Hematopoietic multipotent progenitor cell treated with erythropoietin and hydrocortisone succinate and interleukin-3 and kit ligand, for 4 days (in vitro differentiated cells): ENCODE measurements around the gene KIF13A.
"Not testable (repeated sequence)": the region's sequence is repeated elsewhere in the genome, so short reads cannot be mapped to it uniquely, and the experiment has no call there.

Source experiments
- DNase-seq: peaks from one replicate; pipeline ENCODE4 v3.0.0-alpha.2; 2015

KIF13A gene

DNA sequence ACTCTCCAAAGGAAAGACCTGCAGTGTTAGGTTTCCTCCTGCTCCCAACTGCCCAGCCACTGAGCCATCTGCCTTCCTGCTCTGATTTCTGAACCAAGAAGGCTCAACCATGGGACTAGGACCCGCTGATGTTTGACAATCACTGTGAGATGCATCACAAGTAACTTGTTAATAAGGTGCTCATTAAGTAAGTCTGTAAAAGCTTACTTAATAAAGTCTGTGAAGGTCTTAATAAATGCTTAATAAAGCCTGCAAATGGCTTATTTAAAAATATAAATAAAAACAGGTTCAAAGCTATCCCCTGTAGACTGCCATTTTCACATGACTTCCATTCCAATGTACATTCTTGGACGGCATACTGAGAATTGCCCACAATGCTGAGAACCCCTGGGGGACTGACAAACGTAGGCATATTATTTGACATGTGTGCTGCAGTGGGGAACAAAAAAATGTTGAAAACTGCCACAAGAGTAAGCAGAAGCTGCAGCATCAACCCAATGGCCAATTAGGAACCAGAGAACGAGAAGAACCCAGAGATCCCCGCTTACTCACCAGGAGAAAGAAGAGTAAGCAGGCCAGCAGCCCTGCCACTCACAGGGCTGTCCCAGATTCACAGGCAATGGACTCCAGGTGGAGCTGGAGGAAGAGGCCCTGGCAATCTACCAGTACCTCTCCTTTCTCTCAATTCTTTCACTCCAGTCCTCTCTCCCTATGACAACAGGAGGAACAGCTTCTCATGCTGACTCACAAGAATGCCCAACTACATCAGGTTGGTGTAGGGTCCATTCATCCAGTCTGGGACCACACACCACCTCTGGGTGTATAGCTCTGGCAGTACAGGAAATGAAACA, 19.5 kb downstream of the KIF13A start:
- no peak for DNase-seq

GRCh38 chr6:17966451-17966850, 21.0 kb downstream of the KIF13A start:
- DNase-seq = no peak

DNA sequence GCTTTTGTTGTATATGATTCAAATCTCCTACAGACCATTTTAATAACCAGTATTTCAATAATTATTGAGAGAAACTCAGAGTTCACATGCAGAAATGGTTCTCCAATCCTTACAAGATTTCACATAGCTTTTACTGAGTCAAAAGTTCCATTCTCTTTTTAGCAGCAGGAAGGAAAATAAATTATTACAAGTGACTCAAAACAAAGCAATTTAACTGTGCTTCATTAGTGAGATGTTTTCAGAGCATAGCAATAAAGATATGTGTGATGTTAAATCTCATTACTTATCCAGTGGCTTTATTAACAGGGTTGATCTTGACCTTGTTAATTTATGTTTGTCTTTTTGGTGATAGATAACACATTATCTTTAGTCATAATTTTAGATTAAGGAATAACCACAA, 22.0 kb downstream of the KIF13A start:
- DNase-seq = no peak

DNA sequence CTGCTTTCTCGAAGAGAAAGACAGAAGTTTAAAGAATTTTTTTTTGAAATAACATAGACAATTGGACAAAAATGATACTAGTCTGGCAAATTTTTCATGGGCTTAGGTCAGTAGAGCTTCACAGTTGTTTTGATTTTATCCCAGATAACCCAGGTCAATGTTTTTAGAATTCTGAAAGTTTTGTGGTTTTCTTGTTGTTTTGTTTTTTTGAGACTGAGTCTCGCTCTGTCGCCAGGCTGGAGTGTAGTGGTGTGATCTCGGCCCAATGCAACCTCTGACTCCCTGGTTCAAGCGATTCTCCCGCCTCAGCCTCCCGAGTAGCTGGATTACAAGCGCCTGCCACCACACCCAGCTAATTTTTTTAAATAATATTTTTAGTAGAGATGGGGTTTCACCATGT, 22.8 kb downstream of the KIF13A start:
- DNase-seq = no peak

GRCh38 chr6:17962436-17963031, 24.9 kb downstream of the KIF13A start:
- DNase-seq = peak; percentile 98

GRCh38 chr6:17959302-17959701, 28.1 kb downstream of the KIF13A start:
- no peak for DNase-seq

DNA sequence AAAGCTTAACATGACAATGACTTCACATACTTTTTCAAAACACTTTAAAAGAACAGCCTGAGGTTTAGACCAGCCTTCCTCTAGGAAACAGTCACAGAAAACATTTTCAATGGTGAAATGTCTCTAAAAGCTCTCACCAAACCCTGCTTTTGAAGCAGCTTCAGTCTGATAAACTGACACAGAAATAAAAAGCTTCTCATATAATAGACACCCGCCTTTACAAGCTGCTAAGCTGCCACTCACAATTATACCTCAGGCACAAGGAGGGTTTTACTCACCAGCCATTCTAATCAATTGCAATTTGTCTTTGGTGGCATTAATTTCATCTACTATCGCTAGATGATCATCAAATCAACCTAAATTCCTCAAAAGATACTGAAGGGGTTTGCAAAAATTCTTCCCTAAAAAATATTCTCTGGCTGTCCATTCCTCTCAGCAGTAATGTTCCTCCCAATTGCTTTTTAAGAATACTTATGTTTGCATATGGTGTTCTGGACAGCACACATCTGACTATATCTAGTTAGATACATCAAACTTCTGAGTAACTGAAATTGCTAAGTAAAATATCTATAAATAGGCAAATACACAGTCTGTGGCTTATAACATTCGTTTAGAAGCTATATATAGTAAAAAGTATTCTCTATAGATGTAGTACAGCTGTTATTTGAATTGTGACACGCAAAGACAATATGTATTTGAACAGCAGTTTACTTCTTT, 29.4 kb downstream of the KIF13A start:
- no peak for DNase-seq

- peak; percentile 73 for DNase-seq
Measured at GRCh38 chr6:17957498-17957897, 29.9 kb downstream of the KIF13A start.

GRCh38 chr6:17957086-17957485, 30.3 kb downstream of the KIF13A start:
- no peak for DNase-seq

DNA sequence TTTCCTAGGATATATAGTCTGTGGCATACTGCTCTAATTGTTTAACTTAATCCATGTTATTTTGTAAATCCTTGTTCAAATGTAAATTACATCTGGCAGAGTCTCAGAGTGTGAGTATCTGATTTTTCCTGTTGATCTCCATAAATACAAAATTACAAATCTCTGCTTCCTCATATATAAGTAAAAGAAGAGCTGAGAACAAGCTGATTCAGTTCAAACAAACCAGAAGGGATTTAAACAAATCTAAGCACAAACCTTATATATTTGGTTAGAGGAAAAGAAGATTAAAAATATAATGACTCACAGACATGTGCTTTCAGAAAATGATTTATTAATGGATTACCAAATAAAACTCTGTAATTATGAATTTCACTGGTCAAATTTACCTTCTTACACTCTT, 37.3 kb downstream of the KIF13A start:
- DNase-seq = no peak

DNA sequence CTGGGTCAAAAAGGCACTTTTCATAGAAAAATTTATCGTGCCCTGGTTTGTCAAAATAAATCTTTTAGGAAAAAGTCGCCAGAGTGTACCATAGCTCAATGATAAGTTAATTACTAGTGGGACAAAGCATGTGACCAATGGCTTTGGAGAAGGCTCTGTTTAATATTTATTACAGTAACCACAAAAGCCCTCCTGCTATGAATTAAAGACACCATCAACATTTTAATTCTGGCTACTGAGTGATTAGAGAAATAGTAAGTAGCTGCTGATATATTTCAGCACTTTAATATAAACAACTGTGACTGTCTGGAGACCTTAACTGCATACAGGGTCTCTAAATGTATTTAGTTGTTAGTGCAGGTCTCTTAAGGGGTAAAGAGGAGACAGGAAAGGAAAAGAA, 38.3 kb downstream of the KIF13A start:
- DNase-seq = no peak

DNA sequence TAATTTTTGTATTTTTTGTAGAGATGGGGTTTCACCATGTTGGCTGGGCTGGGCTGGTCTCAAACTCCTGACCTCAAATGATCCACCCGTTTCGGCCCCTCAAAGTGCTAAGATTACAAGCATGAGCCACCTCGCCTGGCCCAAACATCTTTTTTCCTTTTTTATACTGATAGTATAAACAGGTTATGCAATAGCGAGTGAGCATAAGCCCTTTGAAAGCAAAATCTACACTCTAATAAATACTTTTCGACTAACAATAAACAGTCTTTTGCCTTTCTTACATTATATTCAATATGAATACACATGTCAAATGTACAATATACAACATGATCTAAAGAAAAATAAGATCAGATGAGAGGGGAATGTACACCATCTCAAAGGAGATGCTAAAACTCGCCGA, 38.7 kb downstream of the KIF13A start:
- DNase-seq = no peak

DNA sequence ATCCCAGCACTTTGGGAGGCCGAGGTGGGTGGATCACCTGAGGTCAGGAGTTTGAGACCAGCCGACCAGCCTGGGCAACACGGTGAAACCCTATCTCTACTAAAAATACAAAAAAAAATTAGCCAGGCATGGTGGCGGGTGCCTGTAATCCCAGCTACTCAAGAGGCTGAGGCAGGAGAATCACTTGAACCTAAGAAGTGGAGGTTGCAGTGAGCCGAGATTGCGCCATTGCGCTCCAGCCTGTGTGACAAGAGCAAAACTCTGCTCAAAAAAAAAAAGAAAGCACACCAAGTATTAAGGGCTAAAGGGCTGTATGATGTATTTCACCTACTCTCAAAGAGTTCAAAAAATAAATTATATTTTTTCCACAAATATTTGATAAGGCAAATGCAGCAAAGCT, 39.9 kb downstream of the KIF13A start:
- DNase-seq = not testable (repeated sequence)

DNA sequence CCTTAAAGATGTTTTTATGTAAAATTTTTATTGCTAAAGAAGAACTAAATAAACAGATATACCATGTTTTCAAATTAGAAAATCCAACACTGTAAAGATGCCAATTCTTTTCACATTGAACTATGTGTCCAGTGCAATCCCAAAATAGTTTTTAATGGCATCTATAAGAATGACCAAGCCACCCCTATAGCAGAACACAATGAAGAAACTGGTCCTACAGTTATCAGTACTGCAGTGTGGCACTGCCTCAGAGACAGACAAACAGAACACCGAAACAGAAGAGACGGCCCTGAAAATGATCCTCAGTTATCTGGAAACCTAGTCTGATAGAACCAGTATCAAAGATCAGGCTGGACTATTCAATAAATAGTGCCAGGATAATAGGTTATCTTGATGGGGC, 41.9 kb downstream of the KIF13A start:
- no peak for DNase-seq

GRCh38 chr6:17945111-17945510, 42.3 kb downstream of the KIF13A start:
- no peak for DNase-seq

- no peak for DNase-seq
Measured at GRCh38 chr6:17941318-17941717, 46.1 kb downstream of the KIF13A start.

DNA sequence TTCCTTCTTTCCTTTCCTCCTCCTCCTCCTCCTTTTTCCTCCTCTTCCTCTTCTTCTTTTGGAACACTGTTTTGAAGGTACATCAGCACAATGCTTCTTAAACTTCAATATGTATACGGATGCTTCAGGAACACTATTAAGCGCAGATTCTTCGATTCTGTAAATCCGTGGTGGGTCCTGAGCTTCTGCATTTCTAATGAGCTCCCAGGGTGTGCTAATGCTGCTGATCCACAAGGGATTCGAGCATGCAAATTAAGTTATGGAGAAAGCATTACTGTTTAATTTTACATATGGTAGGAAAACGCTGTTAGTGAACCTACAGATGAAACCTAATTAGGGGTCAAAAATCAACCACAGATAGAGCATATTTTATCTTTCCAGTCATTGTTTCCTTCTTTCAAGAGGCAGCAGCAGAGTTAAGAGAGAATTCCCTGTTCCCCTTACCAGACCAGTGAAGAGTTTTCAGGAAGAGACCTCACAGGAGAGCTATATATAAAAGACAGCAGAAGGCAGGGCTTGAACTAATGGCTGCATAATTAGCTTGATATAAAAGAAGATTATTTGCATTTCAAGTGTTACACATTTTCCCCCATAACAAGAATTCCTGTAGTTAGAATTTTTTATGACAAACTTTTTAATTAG, 47.2 kb downstream of the KIF13A start:
- no peak for DNase-seq

GRCh38 chr6:17938901-17939300, 48.5 kb downstream of the KIF13A start:
- no peak for DNase-seq

GRCh38 chr6:17935188-17936149, 52.0 kb downstream of the KIF13A start:
- peak; percentile 19 for DNase-seq

DNA sequence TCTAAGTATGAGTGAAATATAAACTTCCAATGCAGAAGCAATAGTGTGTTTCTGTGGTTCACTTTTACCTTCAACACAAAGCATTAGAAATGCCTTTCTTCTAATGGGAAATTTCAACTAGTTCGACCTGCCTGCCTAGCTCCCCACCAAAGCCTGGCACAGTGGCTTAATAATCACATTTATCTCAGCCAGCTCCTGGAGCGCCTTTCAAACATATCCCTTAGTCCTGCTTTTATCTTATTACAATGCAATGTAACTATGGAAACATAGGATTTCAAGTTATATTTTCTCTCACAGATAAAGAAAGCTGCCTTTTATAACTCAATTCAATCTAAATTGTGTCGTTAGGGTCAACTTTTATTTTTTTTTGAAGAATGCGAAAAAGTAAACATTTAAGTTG, 53.7 kb downstream of the KIF13A start:
- no peak for DNase-seq

- peak; percentile 68 for DNase-seq
Measured at GRCh38 chr6:17932330-17932852, 55.0 kb downstream of the KIF13A start.

DNA sequence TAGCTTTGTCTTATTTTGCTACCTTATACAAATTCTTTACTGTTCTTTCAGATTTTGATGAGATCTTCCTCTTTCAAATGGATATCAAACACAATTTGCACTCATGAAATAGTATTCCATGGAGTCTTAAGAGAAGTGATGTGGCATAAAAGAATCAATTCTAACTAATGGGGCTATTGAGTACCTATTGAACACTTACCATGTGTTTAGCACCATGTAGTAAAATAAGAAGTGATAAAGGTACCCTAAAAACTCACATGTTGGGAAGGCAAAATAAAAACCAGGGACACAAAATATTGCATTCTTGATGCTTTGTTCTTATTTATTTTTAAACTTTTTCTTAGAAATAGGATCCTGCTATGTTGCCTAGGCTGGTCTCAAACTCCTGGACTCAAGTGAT, 56.2 kb downstream of the KIF13A start:
- DNase-seq = no peak
